Uterus (tissue), 2 donors: Measurements from ENCODE around the gene ZNF232.

Experiments used
- CTCF ChIP-seq, 4 experiments: fragments of 200-600 bp in 2 of 4; fragments of 450-650 bp in 2 of 4; sonication (generic) in 2 of 4; IDR thresholded peaks; one replicate each; pipeline ENCODE4 v1.5.1; 2016 to 2019; ENCODE audit warnings: antibody characterized with exemption in 4 of 4, mild to moderate bottlenecking in 2 of 4, moderate library complexity in 1 of 4
- POLR2A ChIP-seq, 2 donors: fragments of 450-650 bp; IDR thresholded peaks; one replicate each; pipeline ENCODE4 v1.6.1; 2016; ENCODE audit warnings: antibody characterized with exemption in 2 of 2, mild to moderate bottlenecking in 1 of 2, moderate library complexity in 1 of 2

GRCh38 chr17:5123343-5124124 lies 11.9 kb upstream of the ZNF232 start:
- TF ChIP-seq CTCF (IDR thresholded peaks at IDR 0.05) = no peak
- TF ChIP-seq POLR2A (IDR thresholded peaks at IDR 0.05) = no peak
